ENCODE data around the gene AFTPH.

The AFTPH gene, protein sequence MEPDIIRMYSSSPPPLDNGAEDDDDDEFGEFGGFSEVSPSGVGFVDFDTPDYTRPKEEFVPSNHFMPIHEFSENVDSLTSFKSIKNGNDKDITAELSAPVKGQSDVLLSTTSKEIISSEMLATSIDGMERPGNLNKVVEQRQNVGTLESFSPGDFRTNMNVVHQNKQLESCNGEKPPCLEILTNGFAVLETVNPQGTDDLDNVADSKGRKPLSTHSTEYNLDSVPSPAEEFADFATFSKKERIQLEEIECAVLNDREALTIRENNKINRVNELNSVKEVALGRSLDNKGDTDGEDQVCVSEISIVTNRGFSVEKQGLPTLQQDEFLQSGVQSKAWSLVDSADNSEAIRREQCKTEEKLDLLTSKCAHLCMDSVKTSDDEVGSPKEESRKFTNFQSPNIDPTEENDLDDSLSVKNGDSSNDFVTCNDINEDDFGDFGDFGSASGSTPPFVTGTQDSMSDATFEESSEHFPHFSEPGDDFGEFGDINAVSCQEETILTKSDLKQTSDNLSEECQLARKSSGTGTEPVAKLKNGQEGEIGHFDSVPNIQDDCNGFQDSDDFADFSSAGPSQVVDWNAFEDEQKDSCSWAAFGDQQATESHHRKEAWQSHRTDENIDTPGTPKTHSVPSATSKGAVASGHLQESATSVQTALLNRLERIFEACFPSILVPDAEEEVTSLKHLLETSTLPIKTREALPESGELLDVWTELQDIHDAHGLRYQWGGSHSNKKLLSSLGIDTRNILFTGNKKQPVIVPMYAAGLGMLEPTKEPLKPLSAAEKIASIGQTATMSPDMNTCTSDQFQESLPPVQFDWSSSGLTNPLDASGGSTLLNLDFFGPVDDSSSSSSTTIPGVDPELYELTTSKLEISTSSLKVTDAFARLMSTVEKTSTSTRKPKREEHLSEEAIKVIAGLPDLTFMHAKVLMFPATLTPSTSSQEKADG

DNA sequence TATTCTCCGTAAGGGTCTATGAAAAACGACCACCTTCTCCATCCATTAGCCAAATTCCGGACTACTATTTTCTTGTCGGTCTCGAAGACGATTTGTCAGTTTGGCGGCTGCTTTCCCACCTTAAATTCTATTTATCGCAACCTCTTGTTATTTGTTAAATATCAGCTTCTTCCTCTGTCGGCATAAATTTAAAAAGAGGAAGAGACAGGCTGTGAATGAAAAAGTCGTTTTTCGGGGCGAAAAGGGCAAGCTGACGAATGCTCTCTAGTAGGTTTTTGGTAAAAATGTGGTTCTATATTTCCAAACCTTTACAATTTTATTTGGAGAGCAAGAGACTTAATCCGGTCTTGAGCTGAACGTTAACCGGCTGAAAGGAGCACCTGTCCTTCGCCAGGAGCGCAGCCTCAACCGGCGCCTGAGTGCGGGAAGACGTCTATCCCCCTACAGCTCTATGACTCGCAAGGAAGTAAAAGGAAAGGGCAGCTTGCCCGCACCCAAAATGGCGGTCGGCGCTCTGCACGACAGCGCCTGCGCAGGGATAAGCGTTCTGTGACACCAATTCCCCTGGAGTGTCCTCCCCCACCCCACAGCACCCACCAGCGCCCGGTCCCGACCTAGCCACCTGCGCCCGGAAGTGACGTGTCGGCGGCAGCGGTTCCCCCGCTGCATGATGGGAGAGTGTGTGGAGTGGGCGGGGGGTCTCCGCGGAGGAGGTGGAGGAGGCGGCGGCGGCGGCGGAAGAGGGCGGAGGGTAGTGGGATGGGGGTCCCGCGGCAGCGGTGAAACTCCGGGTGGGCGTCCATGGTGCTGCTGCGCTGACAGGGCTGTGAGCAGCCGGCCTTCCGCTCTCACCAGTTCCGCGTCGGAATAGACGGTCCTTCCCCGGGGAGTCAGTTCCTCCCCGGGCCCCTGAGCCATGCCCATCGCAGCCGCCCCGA, at the start of gene AFTPH:
Gene AFTPH, plus strand, starts transcription at position 663 of the 938 bp plus-strand sequence. CDS start 27,147 bp downstream, outside the sequence.
- TF ChIP-seq GATA1 (IDR thresholded peaks at IDR 0.05; ENCODE audit: low read depth, low read length) (no peak), POLR2A (IDR thresholded peaks at IDR 0.05; ENCODE audit: low read length) (peak; percentile 90)

DNA sequence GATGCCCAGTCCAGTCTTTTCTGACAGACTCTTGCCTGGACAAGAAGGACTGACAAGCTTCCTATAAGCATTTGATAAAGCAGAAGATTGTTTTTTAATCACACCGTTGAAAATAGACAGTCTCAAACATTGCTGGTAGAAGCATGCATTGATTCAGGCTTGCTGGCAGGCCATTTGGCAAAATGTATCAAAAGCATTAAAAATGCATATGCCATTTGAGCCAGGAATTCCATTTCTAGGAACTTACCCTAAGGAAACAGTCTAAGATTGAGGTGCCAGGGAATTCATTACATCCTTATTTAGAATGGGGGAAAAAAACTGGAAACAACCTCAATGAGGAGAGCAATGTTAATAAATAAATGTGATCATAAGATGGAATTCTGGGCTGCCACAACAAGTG, 49.5 kb upstream of the AFTPH start:
- DNase-seq: no peak
- TF ChIP-seq GATA1 (IDR thresholded peaks at IDR 0.05; ENCODE audit: low read depth, low read length): no peak
- no peak for TF ChIP-seq POLR2A (IDR thresholded peaks at IDR 0.05; ENCODE audit: low read length)

More for the DNA sequence above, at the start of gene AFTPH:
- DNase-seq: peak; percentile 99

DNA sequence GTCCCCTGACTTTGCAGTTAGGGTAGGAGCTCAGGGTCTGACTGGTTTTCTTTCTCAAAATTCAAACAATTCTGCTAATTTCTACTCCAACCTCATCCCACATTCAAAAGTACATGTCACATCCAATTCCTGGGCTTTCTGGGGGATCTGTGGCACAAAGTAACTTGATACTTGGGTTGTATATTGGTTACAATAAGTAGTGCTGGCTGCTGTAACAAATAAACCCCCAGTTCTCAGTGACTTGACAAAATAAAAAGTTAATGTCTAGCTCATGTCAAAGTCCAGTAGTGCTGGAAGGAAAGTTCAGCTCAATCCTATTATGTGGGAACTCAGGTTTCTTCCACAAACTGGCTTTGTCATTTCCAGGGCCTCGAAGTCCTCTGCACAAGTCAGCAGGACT, 47.1 kb upstream of the AFTPH start:
- TF ChIP-seq GATA1 (IDR thresholded peaks at IDR 0.05; ENCODE audit: low read depth, low read length) (no peak), POLR2A (IDR thresholded peaks at IDR 0.05; ENCODE audit: low read length) (no peak)

DNA sequence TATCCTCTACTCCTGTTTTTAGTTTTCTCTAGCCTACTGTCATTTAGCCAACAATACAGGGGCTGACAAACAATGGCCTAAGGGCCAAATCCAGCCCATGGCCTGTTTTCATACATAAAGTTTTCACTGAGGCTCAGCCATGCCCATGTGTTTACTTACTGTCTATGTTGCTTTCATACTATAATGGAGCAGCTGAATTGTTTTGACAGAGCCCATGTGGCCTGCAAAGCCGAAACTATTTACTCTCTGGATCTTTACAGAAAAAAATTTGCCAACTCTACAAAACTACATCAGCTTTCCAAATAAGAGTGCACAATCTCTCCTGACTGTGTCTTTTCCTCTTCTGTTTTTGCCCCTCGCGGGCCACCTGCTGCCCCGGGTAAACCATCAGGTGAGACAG, 46.1 kb upstream of the AFTPH start:
- TF ChIP-seq POLR2A (IDR thresholded peaks at IDR 0.05; ENCODE audit: low read length): no peak
- no peak for TF ChIP-seq GATA1 (IDR thresholded peaks at IDR 0.05; ENCODE audit: low read depth, low read length)

More for the DNA sequence above, 47.1 kb upstream of the AFTPH start:
- no peak for DNase-seq

DNA sequence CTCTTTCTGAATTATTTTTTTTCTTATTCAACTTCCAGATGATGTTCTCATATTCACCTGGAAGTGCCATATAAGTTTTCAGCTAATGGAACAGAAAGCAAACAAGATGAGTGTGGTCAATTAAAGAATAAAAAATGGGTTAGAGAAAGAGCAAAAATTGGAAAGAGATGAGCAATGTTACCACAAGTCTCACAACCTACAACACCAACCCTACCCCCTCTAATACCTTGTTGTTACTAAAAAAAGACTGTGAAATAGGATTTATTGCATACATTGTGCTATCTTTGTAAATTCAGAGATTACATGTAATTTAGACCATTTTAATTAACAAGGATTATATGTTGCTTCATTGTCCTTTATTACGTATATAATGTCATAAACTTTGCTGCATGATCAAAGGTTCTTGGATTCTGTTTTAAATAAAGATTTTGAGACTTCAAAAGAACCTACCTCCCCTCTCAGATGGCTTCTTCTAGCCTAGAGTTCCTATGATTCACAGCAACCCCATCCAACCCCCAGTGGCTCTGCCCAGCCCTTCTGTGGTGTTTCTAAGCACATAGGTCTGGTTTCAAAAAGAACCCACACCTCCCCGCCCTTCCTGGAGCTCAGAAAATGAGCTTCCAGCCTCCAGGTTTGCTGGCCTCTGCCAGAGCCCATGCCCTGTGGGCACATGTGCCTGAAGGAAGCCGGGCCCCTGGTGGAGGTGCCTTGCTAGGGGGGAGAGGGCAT, 45.5 kb upstream of the AFTPH start:
- DNase-seq: no peak
- TF ChIP-seq GATA1 (IDR thresholded peaks at IDR 0.05; ENCODE audit: low read depth, low read length): no peak
- no peak for TF ChIP-seq POLR2A (IDR thresholded peaks at IDR 0.05; ENCODE audit: low read length)

More for the DNA sequence above, 46.1 kb upstream of the AFTPH start:
- no peak for DNase-seq

GRCh38 chr2:64479259-64480117, 44.6 kb upstream of the AFTPH start:
- no peak for TF ChIP-seq POLR2A (IDR thresholded peaks at IDR 0.05; ENCODE audit: low read length)
- TF ChIP-seq GATA1 (IDR thresholded peaks at IDR 0.05; ENCODE audit: low read depth, low read length): no peak
- no peak for DNase-seq

DNA sequence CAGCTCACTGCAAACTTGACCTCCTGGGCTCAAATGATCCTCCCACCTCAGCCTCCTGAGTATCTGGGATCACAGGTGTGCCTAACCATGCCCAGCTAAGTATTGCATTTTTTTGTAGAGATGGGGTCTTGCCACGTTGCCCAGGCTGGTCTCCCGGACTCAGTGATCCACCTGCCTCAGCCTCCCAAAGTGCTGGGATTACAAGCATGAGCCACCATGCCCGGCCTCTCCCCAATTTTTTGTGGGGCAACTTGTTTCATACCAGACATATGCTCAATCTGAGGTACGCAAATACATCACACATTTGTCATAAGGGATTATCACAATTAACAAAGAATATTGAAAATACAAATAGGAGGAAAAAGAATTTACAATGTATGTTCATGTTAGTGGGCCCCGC, 42.5 kb upstream of the AFTPH start:
- TF ChIP-seq GATA1 (IDR thresholded peaks at IDR 0.05; ENCODE audit: low read depth, low read length) (no peak), POLR2A (IDR thresholded peaks at IDR 0.05; ENCODE audit: low read length) (no peak)
- DNase-seq: no peak

DNA sequence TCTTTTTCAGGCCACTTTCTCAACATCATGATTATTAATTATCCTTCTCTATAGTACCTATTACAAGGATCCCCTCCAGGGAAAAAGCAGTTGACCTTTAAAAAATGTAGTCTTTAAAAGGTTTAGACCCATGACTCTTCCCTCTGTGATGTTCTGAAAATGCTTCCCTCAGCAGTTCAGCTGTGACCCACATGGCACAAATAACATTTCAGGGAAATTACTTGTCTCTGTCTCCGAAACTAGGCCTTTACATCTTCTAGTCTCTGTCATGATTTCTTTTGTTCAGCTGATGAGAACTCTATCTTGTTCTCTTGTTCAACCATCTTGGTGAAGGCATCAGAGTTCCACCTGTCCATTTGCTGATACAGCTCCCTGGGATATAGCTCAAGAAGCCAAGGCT, 41.9 kb upstream of the AFTPH start:
- DNase-seq: no peak
- TF ChIP-seq POLR2A (IDR thresholded peaks at IDR 0.05; ENCODE audit: low read length) (no peak), GATA1 (IDR thresholded peaks at IDR 0.05; ENCODE audit: low read depth, low read length) (no peak)

DNA sequence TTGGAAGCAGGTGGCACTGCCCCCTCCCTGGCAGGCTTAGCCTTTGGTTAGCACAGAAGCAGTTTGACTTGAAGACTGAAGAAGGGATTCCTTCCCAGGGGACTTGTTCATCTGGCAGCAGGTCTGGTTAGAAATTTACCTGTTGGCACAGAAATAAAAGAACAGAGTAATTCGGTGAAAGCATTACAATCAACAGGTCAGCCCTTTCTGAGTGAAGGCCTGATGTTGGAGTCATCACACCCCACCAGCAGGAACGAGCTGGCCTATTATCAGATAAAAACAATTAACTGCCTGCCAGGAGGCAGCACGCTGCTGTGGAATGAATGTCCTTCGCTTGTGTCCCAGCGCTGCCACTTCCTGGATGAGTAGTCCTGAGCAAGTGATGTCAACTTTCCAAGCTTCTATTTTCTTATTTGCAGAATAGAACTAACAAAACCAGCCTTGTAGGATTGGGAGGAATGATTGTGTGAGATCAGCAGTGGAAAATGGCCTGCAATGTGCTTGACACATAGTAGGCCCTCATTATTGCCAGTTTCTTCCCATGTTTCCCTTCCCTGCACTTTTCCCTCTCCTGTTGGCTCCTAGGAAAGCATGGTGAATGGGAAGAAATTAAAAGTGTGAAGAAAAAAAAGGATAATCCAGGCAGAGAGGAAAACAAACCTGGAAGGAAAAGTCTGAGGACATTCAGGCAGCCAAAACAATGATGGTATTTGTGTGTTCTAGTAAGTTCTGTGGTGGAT, 41.2 kb upstream of the AFTPH start:
- peak; percentile 12 to 24 for DNase-seq
- TF ChIP-seq POLR2A (IDR thresholded peaks at IDR 0.05; ENCODE audit: low read length): no peak
- no peak for TF ChIP-seq GATA1 (IDR thresholded peaks at IDR 0.05; ENCODE audit: low read depth, low read length)

DNA sequence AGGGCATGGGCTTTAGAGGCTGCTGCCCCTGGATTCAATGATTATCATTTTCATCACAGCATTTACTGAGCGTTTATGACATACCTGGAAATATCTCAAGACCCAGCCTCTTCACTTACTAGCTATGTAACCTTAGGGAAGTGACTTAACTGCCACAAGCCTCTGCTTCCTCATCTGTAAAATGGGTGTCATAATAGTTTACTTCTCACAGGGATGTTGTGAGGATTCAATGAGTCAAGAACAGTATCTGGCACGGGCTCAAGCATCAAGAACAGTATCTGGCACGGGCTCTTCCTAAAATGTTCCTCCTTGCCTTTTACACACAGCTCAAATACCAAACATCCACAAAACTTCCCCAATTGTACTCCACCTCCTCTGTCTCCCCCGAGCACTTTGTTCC, 38.8 kb upstream of the AFTPH start:
- TF ChIP-seq POLR2A (IDR thresholded peaks at IDR 0.05; ENCODE audit: low read length) (no peak), GATA1 (IDR thresholded peaks at IDR 0.05; ENCODE audit: low read depth, low read length) (no peak)
- no peak for DNase-seq

GRCh38 chr2:64485961-64486360, 38.2 kb upstream of the AFTPH start:
- no peak for DNase-seq
- no peak for TF ChIP-seq GATA1 (IDR thresholded peaks at IDR 0.05; ENCODE audit: low read depth, low read length)
- TF ChIP-seq POLR2A (IDR thresholded peaks at IDR 0.05; ENCODE audit: low read length): no peak
